Suppressor macrophage treated with lipopolysaccharide for 4 hours (primary cell): Measurements from ENCODE around the gene HIVEP1.

Experiments
- DNase-seq: peaks from one replicate; pipeline ENCODE4 v3.0.0-alpha.2; 2020

The HIVEP1 gene

DNA sequence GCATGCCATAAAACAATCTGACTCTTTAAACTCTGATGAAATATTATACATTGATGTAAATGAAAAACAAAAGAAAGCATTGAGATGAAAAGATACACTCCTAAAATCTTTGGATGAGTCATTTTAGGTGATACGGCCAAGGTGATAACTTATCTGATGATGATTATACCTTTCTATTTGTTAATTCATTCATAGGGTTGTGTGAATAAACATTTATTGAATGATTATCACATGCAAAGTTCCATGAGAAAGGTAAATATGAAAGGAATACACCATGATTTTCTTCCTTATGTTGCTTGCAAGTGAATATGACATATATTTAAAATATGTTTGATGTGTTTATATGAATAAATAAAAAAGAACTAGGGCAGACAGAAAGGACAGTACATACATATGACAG, 15.4 kb upstream of the HIVEP1 start:
- DNase-seq = no peak

DNA sequence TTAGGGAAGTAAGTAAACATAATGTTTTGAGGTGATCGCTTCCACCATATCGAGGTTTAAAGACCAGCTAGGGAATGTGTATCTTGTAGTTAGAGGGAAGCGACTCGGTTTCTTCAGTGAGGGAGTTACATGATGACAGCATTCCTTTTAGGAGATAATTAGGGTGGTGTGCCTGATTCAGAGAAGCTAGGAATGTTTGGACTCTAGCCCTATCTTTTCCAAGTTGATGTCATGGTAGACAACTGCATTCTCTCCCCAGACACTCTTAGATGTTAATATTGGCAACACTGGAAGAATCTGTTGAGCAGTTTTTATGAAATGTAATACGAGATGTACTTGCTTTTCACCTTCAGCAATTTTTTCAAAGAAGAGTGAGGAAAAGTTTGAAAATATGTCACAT, 12.9 kb upstream of the HIVEP1 start:
- no peak for DNase-seq

DNA sequence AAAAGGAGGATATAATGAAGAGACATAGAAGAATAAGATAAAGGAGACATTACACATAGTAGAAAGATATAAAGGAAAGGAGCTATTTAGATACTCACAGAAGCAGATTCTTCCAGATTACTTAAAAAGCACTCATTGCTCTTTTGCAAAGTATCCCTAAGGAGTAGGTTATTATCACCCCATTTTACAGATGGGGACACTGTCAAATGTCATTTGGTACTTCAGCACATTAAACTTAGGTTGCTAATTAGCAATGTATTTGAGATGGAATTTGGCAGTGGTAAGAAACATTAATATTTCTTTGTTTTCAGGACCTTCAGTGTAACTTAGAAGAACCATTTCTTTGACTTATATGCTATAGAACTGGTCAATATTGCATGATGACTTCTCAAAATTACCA, 11.9 kb upstream of the HIVEP1 start:
- DNase-seq = no peak

DNA sequence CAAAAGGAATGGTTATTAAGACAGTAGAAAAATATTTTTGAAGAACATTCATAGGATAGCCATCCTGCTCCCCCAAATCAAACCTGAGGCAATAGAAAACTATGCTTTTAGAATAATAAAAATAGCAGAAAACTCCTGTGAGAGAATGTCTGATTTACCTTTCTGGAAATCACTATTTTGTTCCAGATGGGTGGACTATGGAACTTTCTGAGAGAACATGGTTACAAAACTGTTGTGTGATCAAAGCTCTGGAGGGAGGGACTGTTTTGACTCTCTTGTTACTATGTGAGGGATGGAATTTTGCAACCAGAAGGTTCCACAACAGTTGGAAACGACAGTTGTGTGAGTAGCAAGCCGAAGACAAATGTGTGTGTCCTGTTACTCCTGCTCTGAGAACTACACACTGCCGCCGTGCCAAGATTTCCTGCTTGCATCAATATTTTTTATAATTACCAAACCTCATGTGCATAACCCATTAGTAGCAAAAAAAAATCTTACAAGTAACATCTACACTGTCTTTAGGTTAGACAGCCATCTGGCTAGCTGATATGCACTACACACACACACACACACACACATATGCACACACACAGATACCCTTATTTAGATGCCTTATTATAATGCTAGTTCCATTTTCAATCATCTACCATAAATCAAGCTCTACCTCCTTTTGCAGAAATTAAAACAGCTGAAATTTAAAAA, 11.0 kb upstream of the HIVEP1 start:
- DNase-seq = no peak

DNA sequence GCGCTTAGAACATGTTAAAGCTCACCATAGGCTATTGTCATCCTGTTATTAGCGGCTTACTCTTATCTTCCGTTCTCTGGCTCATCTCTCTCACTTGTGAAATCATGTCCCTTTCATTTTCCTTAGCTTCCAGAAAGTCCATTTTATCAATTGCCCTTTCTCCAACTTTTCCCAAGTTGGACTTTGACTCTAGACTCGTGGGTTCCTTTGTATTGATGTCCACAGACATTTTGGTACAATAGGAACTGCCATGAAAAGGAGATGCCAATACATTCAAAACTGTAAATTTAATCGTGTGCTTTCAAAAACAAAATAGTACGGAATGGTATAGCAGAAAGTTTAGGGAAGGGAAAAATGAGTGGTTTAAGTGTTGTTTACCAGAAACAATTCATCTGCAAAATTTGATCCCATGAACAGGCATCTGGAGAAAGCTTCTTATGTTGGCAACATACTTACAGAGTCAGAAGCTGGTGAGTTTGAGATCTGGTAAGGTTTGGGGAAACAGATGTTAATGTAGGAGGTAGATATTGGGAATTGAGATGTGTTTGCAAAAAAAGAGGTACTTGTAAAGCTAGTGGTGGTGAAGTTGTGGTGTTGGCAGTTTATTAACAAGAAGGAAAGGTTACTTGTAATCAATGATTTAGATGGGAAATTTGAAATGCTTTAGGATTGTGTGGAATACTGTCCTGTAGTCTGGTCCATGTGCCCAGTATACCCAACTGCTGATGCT, 10.2 kb upstream of the HIVEP1 start:
- DNase-seq = no peak

DNA sequence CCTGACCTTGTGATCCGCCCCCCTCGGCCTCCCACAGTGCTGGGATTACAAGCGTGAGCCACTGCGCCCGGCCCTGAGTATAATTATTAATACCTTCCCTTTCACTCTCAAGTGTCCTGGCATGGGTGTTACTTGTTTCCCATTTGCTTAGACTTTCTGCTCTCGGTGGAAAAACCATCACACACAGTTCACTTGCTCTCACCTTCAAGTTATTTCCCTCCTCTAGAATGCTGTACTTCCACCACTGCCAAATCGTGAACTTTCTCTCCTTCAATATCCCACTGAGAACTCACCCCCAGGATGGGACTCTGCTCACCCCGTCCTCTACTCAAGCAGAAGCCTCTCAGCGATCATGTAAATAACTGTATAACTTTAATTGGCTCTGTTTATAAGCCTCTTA, 4.6 kb upstream of the HIVEP1 start:
- DNase-seq = no peak

DNA sequence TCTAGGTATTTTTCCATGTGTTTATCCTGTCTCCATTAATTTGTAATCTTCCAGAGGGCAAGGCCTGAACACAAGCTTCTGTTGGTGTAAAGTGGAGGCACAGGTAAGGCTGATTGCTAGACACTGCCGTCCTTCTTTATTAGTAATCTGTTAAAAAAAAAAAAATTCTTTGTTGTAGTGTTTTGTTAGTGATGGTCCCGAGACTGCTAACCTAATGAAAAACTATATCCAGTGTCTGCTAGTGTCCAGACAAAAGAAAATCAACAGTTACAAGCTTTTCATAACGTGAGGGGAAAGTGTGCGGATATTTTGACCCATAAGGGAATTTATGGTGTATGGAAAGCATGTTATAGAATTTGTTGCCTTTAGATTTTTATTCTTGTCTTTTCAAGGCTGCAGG, 4.2 kb upstream of the HIVEP1 start:
- DNase-seq = no peak

DNA sequence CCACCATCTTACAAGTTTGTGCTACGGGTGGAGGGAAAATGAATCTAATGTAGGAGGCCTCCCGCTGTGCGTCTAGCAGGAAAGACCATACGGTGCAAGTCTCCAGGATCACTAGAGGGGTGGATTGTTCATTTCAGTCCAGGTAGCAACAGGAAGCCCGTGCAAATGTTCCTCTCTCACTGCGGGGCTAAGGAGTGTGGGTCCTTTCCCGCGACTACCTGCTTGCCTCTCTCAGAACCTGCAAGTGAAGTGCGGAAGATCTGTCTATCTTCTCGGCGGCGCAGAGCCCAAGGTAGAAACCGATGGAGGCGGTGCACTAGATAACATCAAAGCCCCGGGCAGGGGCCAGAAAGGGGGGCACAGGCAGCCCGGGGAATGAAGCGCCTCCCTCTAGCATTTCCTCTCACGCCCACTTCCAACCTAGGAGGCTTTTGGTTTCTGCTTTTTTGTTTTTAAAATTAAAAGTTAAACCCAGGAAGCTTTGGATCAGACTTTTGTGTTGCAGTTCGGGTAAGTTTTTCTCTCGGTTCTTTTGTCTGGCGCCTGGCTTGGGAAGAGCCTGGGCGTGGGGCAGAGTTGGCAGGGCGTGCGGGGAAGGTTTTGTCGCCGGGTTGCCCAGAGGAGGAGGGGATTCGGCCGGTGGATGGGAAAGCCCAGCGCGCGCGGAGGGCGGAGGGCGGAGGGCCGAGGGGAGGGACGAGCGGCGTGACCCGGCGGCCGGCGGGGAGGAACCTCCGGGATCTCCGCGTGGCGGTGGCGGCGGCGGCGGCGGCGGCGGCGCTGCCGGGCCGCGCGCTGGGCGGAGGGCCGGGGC, 3.5 kb upstream of the HIVEP1 start:
- peak; percentile 91 for DNase-seq

DNA sequence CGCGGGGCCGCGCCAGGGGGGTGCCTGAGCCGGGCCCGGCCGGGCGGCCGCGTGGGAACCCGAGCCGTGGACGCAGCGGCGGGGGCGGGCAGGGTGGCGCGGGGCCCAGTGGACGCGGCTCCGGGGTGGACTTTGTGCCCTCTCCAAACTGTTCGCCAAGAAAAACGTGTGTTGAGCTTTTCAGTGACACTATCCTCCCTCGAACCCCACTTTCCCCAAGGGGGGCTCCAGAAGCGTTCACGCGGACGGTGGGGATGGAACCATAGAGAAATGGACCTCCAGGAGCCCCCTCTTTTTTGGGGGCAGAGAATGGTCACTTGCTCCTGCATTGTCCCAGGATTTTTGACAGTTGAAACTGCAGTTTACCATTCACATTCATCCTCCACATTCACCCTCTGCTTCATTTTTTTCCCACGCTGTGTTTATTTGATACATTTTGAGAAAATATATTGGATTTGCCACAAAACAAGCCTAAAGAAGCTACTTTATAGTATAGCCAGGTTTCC, 2.9 kb upstream of the HIVEP1 start:
- DNase-seq = no peak

DNA sequence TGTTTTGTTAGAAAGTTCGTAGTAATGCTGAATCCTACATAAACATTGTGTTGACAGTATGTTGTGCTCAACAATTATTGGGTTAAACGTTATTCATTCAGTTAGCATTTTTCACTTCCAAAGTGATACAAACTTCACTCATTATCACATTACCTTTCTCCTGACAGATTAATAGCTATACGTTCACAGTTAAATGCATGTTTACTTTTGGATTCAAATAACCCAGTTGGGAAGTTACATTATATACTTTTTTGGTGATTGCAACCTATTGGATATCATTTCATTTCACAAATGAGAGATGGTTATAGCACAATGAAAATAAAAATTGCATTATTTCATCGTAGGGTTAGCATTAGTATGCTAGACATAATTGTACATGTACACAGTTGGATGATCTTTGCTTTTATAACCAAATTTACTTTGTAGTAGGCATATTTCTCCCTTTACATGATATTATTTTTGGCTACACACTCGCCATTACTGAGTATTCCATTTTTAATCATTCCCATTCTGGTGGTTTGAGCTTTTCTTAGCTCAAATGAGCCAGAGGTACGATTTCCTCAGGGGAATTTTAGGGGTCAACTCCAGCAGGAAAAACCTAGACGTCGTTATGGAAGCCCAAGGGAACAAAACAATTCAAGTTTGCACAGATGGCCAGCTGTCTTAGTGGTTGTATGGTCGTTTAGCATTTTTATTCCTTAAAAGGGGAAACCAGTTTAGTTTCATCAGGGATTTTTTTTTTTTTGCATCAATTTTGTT, 2.1 kb upstream of the HIVEP1 start:
- DNase-seq = peak; percentile 19

DNA sequence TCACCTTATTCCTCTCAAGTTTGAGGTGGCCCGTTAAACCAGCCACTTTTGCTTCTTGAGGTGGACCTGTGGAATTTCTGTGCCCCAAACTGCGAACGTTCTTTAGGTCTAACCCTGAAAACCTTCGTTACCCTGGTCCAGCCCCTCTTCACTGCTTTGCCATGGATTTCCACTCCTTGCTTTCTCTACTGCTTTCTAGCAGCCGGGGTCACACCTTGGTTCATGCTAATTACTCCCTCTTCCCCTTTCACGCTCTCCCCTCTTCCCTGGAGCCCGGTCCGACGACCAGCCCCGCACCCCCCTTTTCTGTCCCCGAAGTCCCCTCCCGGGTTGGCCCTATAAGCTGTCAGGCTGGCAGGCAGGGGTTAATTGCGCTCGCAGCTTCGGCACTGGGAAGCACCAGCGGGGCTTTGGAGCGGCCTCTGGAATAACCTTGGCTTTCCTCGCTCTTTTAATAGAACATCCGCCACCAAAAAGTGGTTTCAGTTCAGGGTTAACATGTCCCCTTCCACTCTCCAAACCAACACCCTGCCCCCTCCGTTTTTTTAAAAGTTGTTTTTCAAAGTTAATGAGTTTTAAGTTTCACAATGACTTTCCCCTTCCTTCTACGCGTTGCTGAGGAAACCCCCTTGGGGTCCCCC, 1.4 kb upstream of the HIVEP1 start:
- DNase-seq = no peak

DNA sequence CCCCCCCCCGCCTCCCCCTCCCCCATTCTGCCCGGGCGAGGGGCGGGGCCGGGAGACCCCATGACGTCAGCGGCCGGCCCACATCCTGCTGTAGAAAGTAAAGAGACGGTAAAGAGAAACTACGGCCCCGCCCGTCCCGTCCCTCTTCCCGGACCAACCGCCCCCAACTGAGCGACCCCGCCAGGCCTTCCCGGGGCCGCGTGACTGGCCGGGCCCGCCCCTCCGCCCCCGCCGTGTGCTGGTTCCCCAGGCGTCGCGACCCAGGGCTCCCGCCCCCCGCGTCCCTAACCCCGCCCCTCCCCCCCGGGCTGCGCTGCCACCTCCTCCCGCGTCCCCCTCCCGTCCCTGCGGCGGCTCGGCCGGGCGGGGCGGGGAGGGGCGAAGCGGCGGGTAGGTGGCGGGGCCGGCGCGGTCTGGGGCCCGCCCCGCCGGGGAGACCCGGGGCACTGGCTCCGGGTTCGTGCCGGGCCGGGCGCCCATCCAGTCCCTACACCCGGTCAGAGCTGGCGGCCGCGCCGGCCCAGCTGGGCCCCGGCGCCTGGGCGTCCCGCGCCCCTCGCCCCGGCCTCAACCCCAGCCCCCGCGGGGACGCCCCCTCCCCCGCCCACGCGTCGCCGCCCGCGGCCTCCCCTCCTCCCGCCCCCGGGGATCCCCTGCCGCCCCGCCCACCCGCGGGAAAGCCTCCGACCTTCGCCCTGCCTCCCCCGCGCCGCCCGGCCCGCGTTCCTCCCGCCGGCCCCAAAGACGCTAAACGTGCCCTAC, 655 bp upstream of the HIVEP1 start:
- peak; percentile 100 for DNase-seq

DNA sequence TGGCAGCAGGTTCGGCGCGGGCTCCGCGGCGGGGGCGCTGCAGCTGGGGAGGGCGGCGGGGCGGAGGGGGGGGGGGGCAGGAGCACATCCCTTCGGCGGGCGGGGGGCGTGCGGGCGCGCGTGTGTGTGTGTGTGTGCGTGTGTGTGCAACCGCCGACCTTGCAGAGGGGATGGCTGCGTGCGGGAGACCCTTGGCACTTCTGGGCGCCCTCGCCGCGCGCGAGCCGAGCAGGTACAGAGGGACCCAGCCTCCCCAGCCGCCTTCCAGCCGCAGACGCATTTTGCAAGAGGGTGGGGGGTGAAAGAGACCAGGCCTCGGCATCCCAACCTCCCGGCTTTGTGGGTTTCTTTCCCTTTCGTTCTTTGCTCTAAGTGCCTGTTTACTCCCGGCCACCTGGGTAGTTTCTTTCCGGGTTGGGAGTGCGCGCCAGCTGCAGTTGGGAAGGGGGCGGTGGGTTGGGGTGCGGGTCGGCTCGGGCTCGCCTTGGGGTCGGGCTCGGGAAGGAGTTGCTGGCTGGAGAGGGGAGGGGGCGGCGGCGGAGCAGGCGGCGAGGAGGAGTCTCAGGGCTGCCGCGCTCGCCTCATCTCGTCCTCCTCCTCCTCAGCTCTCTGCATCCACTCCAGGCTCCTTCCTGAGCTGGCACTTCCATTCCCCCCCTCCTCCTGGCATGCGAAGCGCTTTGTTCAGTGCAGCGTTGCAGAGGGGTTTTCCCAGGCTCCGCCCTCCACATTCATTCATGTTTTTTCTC, 620 bp downstream of the HIVEP1 start:
- peak; percentile 93 for DNase-seq

DNA sequence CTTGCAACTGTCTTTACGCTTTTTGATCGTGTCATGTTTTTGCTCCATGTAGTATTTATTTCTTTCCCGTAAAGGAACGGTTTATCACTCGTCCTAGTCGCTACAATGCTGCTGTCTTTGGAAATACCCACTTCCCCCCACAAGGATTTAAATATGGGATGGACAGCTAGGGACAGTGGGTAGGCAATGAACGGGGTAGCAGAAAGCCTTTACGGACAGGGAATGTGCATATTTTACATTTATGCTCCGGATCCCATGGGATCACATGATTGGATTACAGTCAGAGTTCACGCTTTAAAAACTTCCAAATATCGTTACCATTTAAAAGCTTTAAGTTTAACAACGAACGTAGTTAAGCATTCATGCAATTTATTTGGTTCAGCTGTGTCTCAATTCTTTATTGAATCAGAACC, 1.2 kb downstream of the HIVEP1 start:
- no peak for DNase-seq

DNA sequence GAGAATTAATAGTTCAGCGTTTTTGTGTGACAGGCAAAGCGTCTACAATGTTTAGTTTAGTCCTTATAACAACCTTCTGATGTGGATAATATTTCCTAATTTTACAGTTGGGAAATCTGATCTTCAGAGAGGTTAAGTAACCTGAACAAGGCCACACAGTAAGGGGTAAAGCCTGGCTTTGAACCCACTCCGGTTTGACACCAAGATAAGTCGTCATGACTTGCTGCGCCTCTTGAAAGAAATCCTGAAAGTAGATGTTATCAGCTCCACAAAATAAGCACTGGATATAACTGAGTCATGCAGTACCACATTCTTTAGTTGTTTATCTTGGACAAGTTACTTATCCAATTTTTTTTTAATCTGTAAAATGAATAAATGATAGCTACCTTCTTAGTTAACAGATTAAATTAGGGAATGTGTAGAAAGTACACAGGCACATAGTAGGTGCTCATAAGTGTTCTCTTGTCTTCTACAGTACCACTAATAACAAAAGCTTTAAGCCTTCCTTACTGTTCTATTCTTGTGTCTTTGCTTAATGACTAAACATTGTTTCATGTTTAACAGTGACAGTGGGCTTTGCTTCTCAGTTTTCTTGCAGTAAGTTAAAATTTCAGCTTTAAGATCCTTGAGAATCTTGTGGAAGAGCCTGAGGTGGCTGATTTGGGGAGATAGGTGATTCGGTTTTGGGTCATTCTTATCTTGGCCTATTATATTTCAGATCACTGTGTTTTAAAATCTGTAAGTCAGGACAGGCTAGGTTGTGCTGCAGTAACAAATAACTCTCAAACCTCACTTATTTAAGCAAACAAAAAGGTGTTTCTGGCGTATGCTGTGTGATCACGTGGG, 2.1 kb downstream of the HIVEP1 start:
- DNase-seq = no peak

DNA sequence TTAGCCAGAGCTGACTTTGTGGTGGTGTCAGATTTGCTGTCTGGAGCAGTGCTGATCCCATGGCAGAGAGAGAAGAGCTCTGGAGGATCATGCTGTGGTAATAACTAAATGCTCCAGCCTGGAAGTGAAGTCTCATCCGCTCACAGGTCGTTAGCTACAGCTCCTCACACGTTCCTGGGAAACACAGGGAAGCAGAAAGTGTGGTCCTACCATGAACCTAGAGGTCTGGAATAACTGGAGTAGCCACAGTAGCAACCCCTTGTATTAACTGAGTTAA, 2.7 kb downstream of the HIVEP1 start:
- DNase-seq = no peak

DNA sequence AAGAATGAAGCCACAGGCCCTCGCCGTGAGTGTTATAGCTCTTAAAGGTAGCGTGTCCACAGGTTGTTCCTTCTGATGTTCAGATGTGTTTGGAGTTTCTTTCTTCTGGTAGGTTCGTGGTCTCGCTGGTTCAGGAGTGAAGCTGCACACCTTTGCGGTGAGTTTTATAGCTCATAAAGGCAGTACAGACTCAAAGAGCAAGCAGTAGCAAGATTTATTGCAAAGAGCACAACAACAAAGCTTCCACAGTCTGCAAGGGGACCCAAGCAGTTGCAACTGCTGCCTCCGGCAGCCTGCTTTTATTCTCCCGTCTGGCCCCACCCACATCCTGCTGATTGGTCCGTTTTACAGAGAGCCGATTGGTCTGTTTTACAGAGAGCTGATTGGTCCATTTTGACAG, 5.2 kb downstream of the HIVEP1 start:
- no peak for DNase-seq

DNA sequence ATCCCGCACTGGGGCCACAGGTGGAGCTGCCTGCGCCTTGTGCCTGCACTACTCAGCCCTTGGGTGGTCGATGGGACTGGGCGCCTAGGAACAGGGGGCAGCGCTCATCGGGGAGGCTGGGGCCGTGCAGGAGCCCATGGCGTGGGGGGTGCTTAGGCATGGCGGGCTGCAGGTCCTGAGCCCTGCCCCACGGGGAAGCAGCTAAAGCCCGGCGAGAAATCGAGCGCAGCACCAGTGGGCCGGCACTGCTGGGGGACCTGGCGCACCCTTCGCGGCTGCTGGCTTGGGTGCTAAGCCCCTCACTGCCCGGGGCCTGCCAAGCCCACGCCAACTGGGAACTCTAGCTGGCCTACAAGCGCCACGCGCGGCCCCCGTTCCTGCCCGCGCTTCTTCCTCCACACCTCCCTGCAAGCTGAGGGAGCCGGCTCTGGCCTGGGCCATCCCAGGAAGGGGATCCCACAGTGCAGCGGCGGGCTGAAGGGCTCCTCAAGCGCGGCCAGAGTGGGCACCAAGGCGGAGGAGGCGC, 5.8 kb downstream of the HIVEP1 start:
- no peak for DNase-seq

DNA sequence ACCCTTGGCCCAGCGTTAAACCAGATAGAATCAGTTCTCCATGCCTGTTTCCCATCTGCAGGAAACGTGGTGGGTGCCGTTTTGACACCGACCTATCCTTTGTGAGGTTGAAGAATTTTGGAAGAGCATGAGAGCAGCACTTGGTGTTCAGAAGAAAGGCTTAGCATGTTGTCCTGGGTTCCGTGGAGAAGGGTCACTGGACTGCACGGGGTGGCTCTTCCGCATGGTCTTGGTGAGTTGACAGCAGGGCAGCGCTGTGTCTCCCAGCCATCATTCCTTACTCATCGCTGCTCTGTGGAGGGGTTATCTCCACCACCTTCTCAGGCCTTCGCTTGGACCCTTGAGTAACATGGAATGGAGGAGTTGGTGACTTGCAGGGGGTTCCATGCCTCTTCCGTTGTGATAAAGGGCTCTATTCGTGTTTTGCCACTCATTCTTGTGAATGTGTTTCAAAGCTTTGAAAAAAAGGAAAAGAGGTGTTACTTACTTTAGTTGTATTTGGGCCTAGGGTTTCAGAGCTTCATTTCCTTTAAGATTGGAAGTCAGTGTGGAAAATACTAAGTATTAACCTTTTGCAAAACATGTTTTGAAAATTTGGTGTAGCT, 8.2 kb downstream of the HIVEP1 start:
- DNase-seq = no peak
